HG03571 (cell line): ENCODE results near the gene PNPLA2.

Source experiments
- ATAC-seq: cut with Tn5 transposase; IDR thresholded peaks from one replicate; pipeline ENCODE4 v1.9.1; 2021; ENCODE audit not compliant: unreplicated experiment

The PNPLA2 gene

GRCh38 chr11:829847-830294 lies 11.2 kb downstream of the PNPLA2 start:
- ATAC-seq: no peak

- ATAC-seq: peak; percentile 42
Observed at GRCh38 chr11:830295-831117, 11.8 kb downstream of the PNPLA2 start.

- ATAC-seq: no peak
Observed at GRCh38 chr11:831118-831864, 12.6 kb downstream of the PNPLA2 start.

GRCh38 chr11:831961-832528 lies 13.3 kb downstream of the PNPLA2 start:
- ATAC-seq: no peak

GRCh38 chr11:832529-833113 lies 13.9 kb downstream of the PNPLA2 start, which contains the start of gene CD151:
Gene CD151 (plus strand): TSS chr11:832952. CDS start chr11:836070, 3,118 bp downstream.
- no peak for ATAC-seq

GRCh38 chr11:833114-833791 lies 14.5 kb downstream of the PNPLA2 start:
- ATAC-seq: no peak

GRCh38 chr11:833849-834311 lies 15.2 kb downstream of the PNPLA2 start:
- ATAC-seq: no peak

GRCh38 chr11:834371-835316 lies 15.9 kb downstream of the PNPLA2 start:
- ATAC-seq: no peak

- no peak for ATAC-seq
Observed at GRCh38 chr11:836274-836673, 17.6 kb downstream of the PNPLA2 start.

- no peak for ATAC-seq
Observed at GRCh38 chr11:836700-837099, 18.0 kb downstream of the PNPLA2 start.

GRCh38 chr11:837189-837989 lies 18.7 kb downstream of the PNPLA2 start:
- no peak for ATAC-seq

- ATAC-seq: no peak
Observed at GRCh38 chr11:837990-838307, 19.2 kb downstream of the PNPLA2 start.

GRCh38 chr11:838441-839279 lies 19.9 kb downstream of the PNPLA2 start:
- no peak for ATAC-seq

- no peak for ATAC-seq
Observed at GRCh38 chr11:839280-839623, 20.5 kb downstream of the PNPLA2 start.

GRCh38 chr11:839875-840617 lies 21.3 kb downstream of the PNPLA2 start:
- no peak for ATAC-seq

- peak; percentile 19 for ATAC-seq
Observed at GRCh38 chr11:841981-842369, 23.3 kb downstream of the PNPLA2 start.

- peak; percentile 52 for ATAC-seq
Observed at GRCh38 chr11:842370-843002, 23.8 kb downstream of the PNPLA2 start, which contains the start of the genes POLR2L and TSPAN4. Gene POLR2L (minus strand): TSS chr11:842529. CDS start chr11:842508, 21 bp downstream. Gene TSPAN4 (plus strand): TSS chr11:842852. CDS start chr11:850305, 7,453 bp downstream.
